22Rv1 (cell line): Measurements from ENCODE around the gene UCHL3.

Experiments used
- ZFX ChIP-seq: fragments of 450-650 bp; IDR thresholded peaks from 2 replicates; pipeline ENCODE4 v1.6.1; 2017; ENCODE audit warnings: antibody characterized with exemption, borderline replicate concordance
- TF ChIP-seq, protein P1 (sequence below): fragments of 450-650 bp; IDR thresholded peaks from 2 replicates; pipeline ENCODE4 v1.5.1; 2017; ENCODE audit warnings: mild to moderate bottlenecking

DNA sequence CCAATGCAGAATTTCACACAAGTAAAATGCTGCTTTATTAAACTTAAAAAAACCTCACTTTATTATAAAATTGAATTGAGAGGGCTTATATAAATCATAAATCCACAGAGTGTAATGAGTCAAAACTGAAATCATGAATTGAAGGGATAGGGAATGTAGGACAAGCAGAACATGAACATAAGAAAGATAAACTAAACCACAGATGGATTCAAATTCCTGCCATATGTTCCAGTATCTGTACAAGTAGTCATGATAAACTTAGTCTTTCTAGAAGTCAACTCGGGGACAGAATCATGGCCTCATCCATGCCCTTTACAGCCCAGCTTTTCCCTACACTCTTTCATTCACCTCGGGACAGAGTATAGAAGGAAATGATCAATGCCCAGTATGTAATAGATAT, 103.1 kb downstream of the UCHL3 start:
- TF ChIP-seq, protein P1, sequence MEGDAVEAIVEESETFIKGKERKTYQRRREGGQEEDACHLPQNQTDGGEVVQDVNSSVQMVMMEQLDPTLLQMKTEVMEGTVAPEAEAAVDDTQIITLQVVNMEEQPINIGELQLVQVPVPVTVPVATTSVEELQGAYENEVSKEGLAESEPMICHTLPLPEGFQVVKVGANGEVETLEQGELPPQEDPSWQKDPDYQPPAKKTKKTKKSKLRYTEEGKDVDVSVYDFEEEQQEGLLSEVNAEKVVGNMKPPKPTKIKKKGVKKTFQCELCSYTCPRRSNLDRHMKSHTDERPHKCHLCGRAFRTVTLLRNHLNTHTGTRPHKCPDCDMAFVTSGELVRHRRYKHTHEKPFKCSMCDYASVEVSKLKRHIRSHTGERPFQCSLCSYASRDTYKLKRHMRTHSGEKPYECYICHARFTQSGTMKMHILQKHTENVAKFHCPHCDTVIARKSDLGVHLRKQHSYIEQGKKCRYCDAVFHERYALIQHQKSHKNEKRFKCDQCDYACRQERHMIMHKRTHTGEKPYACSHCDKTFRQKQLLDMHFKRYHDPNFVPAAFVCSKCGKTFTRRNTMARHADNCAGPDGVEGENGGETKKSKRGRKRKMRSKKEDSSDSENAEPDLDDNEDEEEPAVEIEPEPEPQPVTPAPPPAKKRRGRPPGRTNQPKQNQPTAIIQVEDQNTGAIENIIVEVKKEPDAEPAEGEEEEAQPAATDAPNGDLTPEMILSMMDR: no peak
- no peak for TF ChIP-seq ZFX
